NCI-H69 (cell line): Measurements from ENCODE around the gene HELB.

Experiments used
- DNase-seq: peaks from one replicate; lab custom pipeline; 2025; lab: John Stamatoyannopoulos, UW

The HELB gene

DNA sequence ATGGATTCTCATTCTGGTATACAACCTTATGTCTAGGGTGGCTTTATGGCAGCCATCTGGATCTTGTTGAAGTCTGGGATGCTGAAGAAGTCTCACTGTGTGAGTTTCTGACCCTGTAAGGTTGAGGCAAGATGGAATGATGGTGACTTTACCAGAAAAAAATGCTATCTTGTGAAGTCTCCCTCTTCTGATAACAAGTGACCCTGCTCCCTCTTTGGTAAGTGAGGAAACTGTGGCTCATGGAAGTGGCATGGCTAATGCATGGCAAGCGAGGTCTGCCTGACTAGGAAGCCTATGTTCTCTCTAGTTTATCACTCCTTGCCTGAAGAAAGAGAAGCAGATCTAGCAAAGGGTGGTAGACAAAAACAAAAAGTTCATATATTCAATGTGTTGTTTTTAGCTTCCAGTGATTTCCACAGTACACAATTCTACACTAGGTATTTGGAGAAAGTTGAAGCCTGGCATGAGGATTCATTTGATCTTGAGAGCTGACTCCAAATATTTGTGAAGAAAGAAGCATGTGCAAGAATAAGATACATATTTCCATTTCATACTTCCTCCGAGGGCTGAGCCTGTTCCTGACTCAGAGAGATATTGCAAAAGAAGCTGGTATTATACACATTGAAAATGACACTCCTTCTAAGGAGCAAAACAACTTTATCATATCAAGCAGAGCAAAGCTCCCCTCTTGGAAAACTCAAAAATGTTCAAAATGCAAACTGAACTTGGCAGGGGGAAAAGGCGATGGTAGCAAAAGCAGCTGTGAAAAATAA is 63.6 kb downstream of the HELB start:
- no peak for DNase-seq

DNA sequence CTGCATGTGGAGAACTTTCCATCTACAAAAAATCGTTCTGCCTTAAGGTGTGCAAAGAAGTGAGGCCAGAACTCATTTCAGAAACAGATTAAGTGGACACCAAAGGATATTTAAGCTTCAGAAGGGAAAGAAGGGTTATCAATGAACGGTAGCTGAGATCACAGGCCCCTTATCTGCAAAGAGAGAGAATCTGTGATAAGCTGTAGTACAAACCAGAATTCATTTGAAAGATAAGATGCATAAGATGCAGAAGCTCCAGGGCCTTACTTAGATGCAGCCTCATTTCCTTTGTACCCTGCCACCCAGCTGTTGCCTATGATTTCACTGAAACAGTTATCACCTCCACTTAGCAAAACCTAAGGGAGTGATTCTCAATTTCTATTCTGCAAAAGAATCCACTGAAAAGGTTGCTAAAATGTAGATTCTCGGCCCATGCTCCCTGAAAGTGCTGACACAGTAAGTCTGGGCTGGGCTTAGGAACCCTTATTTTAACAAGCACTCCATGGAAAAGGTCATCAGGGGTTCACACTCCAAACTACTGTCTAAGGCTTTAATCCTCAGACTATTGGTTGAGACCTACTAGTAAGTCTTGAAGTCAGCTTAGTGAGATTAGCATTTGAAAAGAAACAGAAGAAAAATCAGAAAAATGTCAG is 64.8 kb downstream of the HELB start:
- no peak for DNase-seq

DNA sequence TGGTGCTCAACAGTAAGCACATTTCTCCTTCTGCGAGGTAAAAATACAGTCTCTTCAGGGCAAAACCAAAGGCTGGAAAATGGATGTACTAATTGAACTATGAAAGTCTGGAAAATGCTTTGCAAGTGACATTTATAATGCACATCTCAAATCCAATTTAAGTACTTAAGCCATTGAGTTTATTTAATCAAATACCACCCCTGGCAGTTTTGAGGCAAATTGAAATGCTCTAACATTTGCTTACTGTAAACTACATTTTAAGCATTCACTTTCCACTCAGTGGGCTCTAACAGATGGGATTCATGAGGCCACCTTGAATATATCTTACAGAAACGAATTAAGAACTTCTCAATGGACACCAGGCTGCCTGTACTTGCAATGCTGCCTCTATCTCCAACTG is 69.7 kb downstream of the HELB start:
- DNase-seq: no peak

DNA sequence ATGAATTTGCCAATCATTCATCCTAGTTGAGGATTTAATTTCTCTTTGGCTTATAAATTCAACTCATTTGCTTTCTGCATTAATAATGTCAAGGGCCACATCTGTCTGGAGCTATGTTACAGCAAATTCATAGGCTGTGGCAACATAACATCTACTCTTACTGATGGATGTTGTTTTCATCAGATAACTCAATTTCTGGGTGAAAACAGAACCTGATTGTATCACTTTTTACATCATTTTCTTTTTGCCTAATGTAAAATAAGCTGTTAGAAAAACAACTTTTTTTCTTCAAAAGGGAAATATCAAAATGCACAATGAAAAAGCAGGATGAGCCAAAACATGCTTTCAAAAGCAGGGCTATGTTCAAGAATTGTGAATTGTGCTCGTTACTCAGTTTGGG is 73.3 kb downstream of the HELB start:
- DNase-seq: no peak

DNA sequence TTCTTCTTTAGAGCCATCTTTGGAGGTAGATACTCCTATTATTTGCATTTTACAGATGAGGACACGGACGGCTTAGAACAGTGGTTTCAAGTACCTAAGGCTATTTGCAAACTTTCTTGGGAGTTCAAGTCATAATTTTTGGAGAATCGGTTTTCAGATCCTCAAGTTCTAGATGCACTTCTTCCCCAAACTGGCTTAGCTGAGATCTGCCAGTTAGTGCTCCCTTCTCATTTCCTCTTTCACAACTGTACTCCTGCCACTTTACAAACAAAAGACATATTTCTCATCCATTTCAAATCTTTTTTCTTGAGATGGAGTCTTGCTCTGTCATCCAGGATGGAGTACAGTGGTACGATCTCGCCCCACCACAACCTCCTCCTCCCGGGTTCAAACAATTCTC is 77.3 kb downstream of the HELB start:
- DNase-seq: no peak

DNA sequence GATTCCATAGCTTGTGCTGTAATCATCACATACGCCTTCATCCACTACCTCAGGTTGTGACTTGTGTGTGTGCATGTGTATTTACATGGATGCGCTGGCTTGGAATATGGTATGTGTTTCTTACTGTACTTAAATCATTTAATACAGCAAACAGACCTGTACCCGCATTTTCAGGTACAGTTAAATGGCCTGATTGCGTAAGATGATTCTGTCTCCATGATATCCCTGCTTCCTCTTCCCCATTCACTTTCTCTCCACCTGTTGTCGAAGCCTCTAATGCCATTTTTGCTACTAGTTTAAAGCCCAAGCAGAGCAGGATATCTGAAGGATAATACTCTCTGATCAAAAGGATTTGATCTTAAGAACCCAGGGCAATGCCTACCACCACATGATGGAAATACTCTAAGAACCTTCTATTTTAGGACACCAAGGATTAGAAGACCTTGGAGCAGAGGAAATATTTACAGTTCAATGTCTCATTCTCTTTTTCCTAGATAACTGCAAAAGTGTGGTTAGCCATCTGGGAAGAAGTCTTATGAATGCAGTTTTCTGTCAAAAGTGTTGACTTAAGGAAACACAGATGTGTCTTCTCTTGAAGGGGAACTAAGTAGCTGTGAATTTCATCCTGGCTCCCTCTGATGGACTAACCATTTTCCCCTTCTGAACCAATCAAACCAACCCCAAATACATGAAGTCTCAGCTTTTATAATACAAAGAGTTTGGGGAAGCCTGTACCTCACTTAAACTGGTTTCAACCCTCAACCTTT is 78.7 kb downstream of the HELB start:
- DNase-seq: no peak

DNA sequence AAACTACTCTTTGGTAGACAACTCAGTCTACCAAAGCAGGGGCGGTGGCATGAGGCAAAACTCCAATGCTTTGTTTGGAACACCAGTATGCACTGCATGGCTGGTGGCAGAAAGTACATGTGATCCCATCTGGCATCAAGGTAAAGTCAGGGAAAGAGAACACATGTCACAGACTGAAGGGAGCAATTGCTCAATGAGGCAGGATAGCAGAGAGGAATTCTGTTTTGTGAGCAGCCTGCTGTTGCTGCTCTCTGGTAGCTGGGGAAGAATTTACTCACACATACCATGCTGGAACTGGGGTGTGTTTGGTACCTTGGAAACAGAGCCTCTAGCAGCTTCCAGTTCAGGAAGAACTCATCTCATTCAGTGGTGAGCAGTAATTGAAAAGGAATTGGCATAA is 84.8 kb downstream of the HELB start:
- DNase-seq: no peak
